WI38 (cell line): ENCODE measurements around the gene PPP1R14B.
A peak's percentile ranks its signal among the peaks of the same experiment; 100 is the strongest.

Source experiments
- H3K4me3 ChIP-seq: 2 replicates; pipeline ENCODE4 v1.5.1; 2011; ENCODE audit warnings: low read depth, mild to moderate bottlenecking, control low read depth, low read length
- CTCF ChIP-seq: IDR thresholded peaks from 2 replicates; pipeline ENCODE4 v1.5.1; 2012; ENCODE audit warnings: low read depth, mild to moderate bottlenecking, control low read depth, low read length

Gene PPP1R14B

GRCh38 chr11:64291262-64291751 lies 44.6 kb upstream of the PPP1R14B start, which contains the start of gene KCNK4:
KCNK4 (plus strand) TSS chr11:64291302; CDS start chr11:64293019, 1,717 bp downstream.
- no peak for TF ChIP-seq CTCF
- peak within 1 kb of the TSS; percentile 37 for H3K4me3 ChIP-seq

GRCh38 chr11:64290352-64291261 lies 43.9 kb upstream of the PPP1R14B start:
- no peak overlapping the region for H3K4me3 ChIP-seq

GRCh38 chr11:64289002-64289564 lies 42.3 kb upstream of the PPP1R14B start:
- H3K4me3 ChIP-seq, result no peak overlapping the region
- TF ChIP-seq CTCF, result no peak

More at GRCh38 chr11:64290352-64291261, 43.9 kb upstream of the PPP1R14B start:
- TF ChIP-seq CTCF, result no peak

- H3K4me3 ChIP-seq, result no peak overlapping the region
- no peak for TF ChIP-seq CTCF
These were observed 41.6 kb upstream of the PPP1R14B start for GRCh38 chr11:64288353-64288750.

DNA sequence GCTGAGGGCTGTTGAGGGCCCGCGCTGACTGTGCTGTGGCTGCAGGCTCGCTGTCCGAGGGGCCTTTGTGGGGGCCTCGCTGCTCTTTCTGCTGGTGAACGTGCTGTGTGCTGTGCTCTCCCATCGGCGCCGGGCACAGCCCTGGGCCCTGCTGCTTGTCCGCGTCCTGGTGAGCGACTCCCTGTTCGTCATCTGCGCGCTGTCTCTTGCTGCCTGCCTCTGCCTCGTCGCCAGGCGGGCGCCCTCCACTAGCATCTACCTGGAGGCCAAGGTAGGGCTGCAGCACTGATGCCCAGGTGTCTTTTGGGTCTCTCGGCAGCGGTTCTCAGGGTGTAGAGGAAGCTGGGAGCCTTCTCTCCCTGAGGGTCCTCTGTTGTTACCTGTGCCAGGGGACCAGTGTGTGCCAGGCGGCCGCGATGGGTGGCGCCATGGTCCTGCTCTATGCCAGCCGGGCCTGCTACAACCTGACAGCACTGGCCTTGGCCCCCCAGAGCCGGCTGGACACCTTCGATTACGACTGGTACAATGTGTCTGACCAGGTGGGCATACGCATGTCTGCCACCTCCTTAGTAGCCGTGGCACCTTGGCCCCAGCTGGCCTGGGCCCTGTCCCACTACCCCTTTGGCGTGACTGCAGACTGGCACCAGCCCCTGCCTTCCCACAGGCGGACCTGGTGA lies 41.1 kb upstream of the PPP1R14B start:
- no peak overlapping the region for H3K4me3 ChIP-seq
- TF ChIP-seq CTCF, result no peak

DNA sequence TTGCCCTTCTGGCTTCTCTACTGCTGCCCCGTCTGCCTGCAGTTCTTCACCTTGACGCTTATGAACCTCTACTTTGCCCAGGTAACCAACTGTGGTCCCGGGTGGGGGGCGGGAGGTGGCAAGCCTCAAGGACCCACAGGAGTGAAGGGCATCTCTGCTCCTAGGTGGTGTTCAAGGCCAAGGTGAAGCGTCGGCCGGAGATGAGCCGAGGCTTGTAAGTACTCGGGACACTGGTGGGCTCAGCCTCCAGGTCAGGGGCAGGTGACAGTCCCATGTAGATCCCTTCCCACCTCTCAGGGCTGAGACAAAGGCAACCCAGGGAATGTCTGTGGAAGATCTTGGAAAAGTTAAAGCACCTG lies 40.0 kb upstream of the PPP1R14B start:
- H3K4me3 ChIP-seq, result no peak overlapping the region
- TF ChIP-seq CTCF, result no peak
